GM19023 (cell line): ENCODE data around the gene C5orf47.

ENCODE experiments used
- ATAC-seq: cut with Tn5 transposase; IDR thresholded peaks from one replicate; pipeline ENCODE4 v1.9.1; 2021; ENCODE audit warnings: mild to moderate bottlenecking, moderate library complexity; ENCODE audit not compliant: unreplicated experiment

C5orf47 gene, protein sequence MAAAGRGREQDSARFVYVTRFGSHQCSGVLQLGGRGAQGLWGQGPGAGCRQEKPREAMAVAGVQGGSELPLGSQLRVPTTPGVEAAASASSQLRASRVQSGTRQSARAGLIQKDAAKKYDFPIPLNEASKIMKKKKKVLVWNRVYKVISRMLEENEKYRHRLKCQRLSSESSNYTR

GRCh38 chr5:173988554-173989431, at the start of gene C5orf47:
C5orf47 (plus strand) TSS chr5:173989170; CDS start chr5:173989264, 94 bp downstream.
- no peak for ATAC-seq

GRCh38 chr5:173940269-173940668, 48.7 kb upstream of the C5orf47 start:
- no peak for ATAC-seq

DNA sequence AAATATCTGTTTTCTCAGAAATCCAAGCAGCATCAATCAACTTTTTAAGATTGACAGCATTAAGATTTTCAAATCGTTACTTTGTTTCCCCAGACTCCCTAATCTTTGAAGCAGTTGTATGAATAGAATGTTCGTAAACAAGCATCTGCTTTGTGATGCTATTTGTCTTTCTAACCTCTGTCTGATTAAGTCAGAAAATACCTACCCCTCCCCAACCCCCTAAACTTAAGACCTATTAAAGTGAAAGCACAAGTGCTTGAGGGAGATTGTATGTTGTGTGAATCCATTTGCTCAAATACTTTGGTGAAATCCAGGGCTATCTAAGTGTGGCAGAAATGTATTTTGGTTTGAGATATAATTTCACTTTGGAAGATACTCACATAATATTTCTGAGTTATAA, 47.9 kb upstream of the C5orf47 start:
- ATAC-seq = no peak

DNA sequence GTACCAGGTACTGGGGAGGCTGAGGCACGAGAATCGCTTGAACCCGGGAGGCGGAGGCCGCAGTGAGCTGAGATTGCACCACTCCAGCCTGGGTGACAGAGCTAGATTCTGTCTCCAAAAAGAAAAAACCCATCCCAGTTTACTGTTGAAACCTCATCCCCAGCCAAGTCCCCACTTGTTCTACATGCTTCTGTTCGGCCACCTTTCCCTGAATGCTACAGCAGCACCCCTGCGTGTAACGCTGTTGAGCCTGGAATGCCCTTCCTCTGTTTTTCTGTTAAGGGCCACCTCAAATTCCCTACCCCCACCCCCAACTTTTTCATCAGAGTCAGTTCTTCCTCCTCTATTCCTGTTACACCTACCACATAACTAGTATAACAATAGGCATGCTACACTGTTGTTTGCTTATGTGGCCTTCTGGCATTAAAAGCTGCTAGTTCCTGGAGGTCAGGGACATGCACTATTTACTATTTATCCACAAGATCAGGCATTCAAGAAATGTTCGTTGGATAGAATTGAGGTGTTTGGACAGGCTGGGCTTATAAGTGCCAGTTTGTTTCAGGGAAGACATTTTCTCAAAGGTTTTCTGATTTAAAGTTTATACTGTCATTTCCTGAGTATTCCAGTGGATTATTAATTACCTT, 47.1 kb upstream of the C5orf47 start:
- no peak for ATAC-seq

GRCh38 chr5:173944511-173944910, 44.5 kb upstream of the C5orf47 start:
- ATAC-seq = no peak

- ATAC-seq = no peak
Measured at GRCh38 chr5:173945160-173945559, 43.8 kb upstream of the C5orf47 start.

DNA sequence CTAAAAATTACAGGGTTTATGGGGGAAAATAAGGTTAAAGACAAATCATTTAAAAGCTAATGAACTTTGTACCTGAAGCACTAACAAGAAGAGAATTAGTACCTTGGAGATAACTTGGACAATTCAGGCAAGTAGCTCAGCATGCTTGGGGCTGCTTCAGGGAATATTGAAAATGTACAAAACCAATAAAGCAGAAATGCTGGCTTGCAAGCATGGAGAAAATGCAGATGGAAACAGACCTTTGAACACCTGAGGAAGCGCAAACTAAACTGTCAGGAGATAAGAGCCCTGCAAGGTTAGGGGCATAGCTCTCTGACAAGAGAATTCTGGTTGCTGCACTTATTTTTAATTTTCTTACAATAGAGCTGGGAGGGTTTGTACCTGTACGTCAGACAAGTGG, 42.6 kb upstream of the C5orf47 start:
- no peak for ATAC-seq

GRCh38 chr5:173950829-173951228, 38.1 kb upstream of the C5orf47 start:
- no peak for ATAC-seq

GRCh38 chr5:173953528-173954090, 35.4 kb upstream of the C5orf47 start:
- no peak for ATAC-seq

DNA sequence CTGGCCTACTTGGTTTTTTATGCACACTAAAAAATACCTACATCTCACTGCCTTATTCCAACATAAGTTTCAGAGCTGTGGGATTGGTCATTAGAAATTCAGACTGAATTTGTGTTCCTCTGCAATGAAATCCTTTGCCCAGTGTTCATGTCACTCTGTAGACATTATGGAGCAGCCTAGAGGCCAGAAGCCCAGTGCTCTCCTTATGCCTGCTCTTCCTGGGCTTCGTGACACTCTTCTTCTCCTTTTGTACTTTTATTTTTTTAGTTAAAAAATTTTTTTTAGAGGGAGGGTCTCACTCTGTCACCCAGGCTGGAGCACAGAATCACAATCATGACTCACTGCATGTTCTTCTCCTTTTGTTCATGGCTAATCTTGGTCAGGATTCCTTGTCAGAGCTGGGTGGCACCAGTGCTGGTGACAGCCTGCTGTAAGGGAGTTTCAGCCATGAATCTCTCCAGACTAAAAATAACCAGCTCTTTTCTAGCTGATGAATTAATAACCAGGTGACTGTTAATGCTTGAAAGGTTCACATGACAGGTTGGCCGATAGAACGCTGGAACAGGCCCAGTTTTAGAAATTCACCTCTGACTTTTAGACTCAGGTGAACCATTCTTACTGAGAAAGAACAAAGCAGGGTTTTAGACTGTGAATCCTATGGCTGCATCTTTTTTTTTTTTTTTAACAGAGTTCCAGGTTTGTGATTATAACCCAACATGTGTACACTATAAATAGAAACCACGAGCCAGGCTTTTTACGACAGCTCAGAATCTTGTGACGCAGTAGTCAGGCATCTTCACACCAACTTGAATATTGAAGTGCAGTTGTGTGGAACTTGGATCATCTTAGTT, 34.1 kb upstream of the C5orf47 start:
- no peak for ATAC-seq

DNA sequence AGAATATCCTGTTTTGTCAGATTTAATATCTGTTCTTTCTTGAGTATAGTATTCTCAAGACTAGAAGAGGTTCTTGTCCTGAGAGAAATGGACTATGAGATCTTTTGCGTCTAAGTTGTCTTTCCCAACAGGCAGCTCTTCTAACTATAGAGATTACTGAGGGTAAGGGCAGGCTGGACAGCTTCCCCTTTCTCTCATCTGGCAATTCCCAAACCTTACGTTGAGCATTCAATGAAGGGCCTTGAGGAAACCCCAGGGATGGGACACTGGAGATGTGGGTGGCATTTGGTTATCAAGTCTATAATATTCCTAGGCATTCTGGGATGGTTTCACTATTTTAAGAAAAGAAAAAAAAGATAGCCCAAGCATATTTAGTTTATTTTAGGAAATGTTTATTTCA, 28.0 kb upstream of the C5orf47 start:
- ATAC-seq = no peak

GRCh38 chr5:173961418-173961817, 27.6 kb upstream of the C5orf47 start:
- ATAC-seq = no peak

- no peak for ATAC-seq
Measured at GRCh38 chr5:173962436-173962972, 26.5 kb upstream of the C5orf47 start.

DNA sequence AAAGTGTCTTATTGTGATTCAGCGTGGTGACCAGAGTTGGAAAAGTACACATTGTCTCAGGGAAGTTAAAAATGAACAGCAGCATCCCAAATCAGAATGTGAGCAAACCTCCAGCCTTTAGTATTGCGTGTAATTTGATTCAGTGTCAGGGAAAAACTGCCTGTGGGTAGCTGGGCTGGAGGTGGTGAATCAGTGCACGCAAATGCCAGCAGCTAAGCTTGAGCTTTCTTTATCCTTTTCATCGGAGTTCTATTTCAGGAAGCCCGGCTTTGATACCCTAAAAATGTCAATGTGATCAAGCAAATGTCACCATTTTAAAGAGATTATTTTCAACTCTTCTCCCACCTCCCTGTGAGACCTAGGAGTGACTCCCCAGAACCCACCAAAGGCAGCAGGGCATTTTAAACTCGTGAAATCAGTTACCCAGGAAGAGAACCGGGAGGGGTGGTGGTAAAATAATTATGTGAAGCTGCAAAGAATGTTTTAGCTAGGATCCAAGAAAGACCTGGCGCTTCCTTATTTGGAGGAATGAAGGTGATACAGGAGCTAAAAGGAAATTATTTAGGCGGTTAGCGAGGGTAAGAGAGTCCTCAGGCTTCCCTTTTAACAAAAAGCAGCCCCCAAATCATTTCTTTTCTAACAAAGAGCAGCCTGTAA, 25.7 kb upstream of the C5orf47 start:
- ATAC-seq = no peak

GRCh38 chr5:173963867-173964441, 25.0 kb upstream of the C5orf47 start:
- no peak for ATAC-seq

- ATAC-seq = no peak
Measured at GRCh38 chr5:173964506-173964905, 24.5 kb upstream of the C5orf47 start.

DNA sequence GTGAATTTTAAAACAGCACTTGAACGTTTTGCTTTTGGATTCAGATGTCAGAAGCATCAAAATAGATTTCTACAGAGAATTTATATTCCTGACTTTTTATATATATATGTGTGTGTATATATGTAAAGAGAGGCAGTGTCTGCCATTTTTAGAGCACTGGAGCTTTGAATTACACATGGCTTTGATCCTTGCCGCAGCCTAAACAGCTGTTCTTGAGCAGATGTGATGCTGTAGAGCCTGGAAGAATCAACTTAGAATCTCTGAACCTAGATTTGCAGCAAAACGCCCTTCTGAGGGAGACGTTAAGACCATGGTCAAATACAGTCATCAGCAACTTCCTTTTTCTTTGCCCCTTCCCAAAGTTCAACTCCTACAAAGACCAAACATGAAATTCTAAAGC, 21.7 kb upstream of the C5orf47 start:
- no peak for ATAC-seq

- ATAC-seq = no peak
Measured at GRCh38 chr5:173968154-173968797, 20.7 kb upstream of the C5orf47 start.
